Stimulated activated CD4-positive, alpha-beta T cell treated with anti-CD3 and anti-CD28 coated beads, Interleukin-2, amount 100 ng/mL, for 48 hours (primary cell): ENCODE results near the gene UBAP1L.
"Not testable (repeated sequence)": the region's sequence is repeated elsewhere in the genome, so short reads cannot be mapped to it uniquely, and the experiment has no call there.

Experiments used
- DNase-seq, 2 donors: peaks; one replicate each; pipeline ENCODE4 v3.0.0-alpha.2; 2020

Gene UBAP1L

DNA sequence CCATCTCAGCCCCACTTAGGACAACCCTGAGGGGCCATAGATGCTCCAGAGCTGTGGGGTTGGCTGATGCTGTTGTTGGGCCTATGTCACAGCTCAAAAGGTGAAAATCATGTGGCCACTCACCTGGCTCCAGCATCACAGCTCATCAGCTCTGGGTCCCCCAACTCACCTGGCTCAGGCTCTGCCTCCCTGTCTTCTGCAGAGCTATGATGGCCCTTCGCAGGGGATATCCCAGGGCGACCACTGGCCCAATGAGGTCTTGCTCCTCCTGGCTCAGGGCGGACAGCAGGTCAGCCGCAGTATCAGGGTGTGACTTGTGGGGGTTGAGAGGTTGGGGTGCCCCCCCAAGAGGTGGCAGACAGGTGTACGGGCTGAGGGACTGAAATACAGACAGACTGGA is 15.7 kb downstream of the UBAP1L start:
- DNase-seq, result no peak

DNA sequence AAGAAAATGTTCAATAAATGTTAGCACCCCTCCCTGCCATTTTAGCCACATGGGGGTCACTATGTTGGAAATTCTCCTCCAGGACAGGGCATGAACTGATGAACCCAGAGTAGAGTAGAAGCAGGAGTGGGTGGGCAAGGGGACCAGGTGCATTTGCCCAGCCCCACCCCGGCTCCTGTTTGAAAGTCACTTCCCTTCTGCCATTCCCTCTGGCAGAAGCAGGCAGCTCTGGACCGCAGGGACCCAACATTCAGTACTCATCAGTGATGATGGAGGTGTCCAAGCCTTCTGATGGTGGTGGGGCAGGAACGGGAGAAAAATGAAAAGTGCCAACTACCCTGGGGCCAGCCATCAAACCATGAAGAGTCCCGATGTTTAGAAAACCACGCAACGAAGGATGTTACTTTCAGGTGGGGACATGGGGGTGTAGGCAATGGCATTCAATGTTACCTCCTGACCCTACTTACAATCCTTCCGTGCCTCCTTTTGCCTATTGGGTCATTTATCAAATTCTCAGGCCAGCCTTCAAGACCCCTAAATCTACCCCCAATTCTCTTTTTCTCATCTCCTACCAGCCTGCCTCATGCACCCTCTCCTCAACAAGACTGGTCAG is 17.2 kb downstream of the UBAP1L start:
- DNase-seq, result no peak

DNA sequence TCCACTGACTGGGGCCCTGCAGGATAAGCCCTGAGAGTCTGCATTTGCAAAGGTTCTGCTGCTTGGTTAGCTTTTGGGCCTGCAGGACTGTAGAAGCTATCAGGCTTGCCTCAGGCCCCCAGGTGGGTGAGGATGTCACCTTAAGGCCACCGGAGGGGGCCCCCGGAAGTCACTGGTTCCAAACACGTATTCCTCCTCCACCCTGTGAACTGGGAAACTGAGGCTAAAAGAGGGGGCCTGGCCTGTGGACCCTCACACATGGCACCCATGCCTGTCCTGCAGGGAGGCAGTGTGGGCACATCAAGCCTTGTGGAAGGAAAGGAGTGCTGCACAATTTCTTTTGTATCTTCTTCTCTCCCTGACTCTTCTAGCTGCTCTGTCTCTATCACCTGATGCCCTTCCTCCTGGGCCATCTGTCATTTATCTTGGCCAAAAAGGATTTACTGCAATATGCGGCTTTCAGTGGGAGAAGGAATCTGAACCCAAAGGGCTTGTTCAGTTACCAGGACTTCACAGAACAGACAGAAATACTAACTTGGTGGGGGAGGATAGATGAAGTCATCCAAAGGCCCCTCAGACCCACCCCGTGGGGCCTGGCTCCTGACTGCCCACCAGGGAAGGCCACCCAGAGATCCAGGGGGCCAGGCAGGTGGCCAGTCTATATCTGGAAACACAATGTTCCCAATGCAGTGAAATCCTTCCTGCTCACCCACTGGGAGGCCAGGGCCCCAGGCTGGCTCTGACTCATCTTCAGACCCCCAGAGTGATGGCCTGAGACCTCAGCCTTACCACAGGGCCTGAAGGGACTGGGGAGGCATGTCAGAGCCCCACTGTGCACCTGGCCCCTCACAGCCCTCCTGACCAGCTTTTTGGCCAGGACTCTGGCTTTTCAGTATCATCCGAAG is 18.3 kb downstream of the UBAP1L start:
- no peak for DNase-seq

DNA sequence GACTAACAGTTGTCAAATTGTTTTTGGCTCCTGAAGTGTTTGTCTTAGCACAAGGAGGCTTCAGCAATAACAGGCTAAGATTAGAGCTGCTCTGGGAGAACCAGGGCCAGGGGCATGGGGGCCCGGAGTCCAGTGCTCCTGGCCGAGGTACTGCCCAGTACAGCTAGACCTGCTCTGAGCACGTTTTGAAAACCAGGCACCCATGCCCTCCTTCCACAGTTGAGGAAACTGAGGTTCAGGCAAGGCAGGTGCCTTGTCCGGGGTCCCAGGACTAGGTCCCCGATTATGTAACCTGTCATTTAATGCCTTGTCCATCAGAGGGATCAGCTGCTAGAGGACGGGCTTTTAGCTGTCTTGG is 19.3 kb downstream of the UBAP1L start:
- no peak for DNase-seq

DNA sequence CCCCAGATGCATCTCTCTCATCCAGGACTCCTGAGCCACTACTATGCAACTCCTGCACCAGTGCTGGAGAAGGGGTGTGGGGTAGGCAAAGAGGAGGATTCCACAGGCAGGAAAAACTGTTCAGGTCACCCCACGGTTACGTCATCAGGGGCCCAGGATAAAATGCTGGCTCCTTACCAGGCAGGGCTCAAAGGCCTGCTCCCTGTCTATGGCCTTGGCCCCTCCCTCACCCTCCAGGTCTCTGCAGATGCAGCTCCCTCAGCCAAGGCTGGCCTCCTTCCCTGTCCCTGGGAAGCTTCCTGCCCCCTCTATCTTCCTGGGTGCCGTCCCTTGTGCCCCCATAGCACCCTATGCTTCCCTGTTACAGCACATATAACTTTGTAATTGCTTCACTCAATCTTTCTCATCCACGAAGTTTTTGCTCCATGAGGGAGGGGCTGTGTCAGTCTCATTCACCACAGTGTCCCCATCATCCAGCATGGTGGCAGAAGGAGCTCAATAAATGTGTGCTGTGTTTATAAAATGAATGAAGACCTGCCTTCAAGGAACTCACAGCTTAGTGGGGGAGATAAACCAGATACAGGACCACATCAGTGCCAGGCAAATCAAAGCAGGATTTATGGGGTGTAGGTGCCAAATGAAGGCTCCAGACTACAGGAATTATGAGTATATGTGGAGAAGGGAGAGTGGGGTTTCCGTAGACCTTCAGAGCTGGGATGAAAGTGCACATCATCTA is 19.8 kb downstream of the UBAP1L start:
- no peak for DNase-seq

DNA sequence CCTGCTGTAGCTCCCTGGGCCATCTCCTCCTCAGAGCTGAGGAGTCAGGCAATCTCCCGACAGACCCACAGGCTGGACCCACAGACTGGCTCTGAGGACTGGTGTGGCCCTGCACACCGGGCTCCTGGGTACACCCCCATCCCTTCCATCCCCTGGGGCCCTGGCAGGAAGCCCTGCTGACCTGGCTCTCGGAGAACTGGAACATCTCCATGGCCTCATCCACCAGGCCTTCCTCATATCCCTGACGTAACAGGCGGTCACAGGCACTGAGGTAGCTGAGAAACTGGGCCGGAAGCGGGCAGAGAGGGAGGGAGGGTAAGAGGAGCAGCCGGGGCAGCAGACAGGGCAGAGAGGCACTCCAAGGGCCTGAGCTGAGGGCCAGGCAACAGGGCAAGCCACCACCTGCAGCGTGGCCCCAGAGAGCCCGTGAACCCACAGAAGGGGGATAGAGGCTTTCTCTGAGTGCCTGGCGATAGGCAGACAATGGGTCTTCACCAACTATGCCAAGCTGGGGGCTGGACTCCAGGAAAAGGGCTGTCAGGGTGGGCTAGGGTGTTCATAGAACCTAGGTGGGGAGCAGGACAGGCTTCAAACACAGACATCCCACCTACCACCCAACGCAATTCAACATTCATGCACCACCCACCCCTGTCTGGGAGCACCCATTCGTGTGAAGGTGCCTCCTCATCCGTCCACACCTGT is 20.6 kb downstream of the UBAP1L start:
- no peak for DNase-seq

DNA sequence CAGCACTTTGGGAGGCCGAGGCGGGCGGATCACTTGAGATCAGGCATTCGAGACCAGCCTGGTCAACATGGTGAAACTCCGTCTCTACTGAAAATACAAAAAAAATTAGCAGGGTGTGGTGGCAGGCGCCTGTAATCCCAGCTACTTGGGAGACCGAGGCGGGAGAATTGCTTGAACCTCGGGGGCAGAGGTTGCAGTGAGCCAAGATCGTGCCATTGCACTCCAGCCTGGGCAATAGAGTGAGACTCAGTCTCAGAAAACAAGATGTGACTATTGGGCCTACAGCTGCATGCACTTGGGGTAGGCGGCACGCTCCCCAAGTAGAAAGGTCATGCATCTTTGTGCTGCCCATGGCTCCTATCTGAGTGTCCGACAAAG is 21.2 kb downstream of the UBAP1L start:
- not testable (repeated sequence) for DNase-seq

DNA sequence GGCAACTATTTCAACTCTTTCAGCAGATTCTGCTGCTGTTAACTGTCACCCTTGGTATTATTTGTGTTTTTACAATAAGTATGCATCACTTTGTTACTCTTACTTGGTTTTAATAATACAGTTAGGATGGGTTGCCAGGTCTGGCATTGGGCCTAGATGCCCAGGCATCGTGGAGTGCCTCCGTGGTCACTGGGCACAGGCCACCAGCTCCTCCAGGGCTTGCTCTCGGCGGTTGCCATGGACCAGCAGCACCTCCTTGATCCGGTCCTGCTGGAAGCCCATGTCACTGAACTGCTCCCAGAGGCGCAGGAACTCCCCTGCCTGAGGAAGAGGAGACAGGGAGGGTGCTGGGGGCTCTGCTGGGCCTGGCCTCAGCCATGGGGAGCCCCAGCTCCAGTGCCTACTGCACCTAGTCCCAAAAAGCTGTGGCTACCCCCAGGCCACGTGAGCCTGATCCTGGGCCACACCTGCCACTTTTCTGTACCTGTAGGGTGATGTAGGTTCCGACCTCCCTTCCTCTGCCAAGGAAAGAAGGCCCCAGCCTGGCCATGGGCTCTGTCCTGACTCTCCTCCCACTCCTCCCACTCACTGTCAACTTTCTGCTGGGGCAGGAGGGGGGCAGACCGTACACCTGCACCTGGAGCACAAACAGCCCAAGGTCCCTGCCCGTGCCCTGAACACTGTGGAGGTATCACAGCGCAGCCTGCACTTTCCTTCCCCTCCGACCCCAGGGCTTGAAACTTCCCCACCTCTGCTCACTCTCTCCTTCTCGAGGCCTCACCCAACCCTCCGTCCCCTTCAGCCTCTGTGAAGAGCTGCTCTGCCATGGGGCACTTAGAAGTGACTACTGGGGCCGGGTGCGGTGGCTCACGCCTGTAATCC is 21.8 kb downstream of the UBAP1L start:
- DNase-seq, result no peak

DNA sequence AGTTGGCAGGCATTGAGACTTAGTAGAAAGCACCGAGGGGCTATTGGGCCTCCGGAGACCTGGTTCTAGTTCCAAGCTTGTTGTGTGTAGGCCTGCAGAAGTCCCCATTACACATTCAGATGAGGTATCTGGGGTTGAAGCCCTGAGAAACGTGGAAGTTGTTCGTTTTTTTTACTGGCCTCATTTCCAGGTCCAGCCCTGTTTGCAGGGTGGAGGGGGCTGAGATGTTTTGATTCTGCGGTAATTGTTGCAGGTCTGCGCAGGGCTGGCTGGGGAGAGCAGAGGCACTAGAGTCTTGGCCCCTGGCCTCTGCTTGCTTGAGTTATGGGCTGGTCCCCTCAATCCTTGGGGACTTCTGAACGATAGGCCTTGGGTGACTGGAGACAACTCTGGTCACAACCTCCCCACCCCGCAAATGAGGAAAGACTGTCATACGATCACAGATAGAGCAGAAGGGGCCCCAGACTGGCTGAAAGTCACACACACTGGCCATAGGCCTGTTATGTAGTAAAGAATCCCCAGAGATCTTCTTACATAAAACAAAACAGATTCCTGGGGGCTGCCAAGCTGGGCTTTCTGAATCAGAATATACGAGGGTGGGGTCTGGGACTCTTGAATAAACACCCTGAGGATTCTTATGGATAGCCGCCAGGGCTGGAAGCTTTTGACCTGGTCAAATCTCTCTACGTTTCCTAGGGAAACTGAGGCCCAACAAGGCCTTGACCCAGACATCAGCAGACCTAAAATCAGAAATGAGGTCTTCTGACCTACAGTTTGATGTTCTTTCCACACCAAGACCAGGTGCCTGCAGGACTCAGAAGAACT is 22.8 kb downstream of the UBAP1L start:
- no peak for DNase-seq

DNA sequence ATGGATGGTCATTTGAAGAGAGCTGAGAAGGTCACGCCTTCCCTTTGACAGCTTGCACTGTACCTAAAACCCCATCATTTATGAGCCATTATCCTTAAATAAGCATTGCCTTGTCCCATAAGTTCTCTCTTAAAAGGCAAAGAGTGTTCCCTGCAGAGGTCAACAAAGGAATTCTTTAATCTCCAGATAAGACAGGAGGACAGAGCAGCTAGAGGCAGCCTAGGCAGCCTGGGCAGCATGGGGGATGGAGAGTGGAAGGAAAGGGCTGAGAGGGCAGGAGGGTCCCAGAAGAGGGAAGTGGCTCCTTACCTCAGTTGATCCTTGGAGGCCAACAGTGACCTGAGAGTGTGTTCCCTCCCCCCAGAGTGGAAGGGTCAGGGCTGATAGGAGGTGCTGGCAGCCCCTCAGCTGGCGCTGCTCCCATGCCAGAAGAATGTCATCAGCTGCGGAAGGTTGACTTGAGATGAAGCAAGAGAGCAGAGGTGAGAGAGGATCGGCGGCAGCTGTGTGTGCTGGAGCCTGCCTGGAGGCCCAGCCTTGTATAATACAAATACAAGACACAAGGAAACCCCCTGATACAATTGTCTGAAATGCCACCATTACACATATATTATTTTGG is 25.7 kb downstream of the UBAP1L start:
- DNase-seq, result no peak

DNA sequence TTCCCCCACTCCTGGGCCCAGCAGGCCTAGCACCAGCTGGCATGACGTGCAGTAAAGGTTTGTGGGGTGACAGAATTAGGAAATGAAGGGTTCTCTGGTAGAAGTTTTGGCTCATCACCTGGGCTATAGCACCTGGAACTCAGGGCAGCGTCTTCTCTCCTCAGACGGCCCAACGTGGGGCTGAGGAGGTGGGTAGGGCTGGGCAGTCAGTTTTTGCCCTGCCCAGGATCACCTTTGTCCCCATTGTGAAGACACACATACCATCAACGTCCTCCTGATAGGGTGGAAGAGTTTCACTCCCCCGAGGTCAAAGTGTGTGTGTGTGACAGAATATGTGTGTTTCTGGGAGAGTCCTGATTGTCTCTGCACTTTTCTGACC is 26.4 kb downstream of the UBAP1L start:
- DNase-seq, result no peak

DNA sequence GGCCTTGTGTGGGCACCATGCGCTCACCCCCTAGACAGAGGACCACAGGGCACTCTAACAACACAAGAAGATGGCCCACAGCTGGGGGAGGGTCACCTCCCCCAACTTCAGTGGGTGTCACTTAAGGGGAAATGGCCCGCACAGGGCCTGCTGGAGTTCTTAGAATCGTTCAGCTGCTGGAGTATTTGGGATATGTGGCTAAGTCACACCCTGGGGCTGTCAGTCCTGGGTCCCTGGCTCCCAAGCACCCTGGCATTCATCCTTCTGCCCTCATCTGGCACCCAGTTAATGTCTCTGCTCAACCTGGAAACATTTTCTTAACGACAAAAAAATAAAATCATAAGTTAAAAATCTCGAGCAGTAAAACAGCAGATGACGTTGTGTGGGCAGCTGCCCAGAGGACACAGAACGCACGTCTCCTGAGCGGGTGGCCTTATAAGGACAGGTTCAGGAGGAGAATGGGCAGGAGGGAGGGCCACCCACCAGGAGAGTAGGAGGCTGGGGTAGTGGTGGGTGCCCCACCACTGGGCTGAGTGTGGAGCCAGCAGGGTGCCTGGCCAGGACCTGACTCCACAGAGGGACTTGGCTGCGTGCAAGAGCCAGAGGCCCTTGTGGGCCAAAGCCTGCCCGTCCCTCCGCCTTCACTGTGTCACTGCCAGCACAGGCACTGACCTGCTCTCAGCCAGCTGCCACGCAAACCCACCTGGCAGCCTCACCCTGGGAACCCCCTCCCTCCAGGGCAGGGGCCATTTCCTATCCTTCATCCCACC is 26.9 kb downstream of the UBAP1L start:
- DNase-seq, result no peak

DNA sequence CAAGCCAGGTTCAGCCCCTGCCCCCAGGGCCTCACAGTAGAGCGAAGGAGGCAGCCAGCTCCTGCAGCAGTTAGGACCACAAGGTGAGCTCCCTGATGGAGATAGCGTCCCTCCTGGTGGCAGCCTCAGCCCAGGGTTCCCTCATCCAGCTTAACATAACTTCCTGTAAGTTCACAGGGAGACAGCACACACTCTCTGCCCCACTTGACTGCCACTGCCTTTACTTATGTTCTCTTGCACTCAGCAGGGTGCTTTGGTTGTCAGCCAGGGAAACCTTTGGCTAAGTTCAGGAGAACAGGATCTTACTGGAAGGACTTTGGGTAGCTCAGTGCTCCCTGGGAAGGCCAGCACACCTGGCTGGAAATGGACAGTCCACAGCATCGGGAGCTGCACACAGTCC is 27.6 kb downstream of the UBAP1L start:
- DNase-seq, result no peak

DNA sequence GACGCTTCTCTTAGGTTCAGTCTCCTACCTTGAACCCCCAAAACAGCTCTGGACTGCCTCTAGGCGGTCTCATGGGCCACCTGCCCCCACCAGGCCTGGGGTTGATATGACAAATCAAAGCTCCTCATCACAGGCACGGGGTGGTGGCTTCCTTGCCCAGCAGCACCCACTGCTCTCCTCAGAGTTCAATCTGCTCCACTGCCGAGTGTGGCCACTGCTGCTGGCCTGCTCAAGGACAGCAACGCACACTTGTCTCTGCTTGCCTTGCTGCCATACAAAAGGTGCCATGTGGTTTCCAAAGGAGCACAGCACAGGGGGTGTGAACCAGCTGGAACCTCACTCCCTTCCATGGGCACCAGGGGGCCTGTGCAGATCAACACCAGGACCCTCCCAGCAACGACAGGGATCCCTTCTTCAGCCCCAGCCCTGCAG is 28.3 kb downstream of the UBAP1L start:
- DNase-seq, result no peak

DNA sequence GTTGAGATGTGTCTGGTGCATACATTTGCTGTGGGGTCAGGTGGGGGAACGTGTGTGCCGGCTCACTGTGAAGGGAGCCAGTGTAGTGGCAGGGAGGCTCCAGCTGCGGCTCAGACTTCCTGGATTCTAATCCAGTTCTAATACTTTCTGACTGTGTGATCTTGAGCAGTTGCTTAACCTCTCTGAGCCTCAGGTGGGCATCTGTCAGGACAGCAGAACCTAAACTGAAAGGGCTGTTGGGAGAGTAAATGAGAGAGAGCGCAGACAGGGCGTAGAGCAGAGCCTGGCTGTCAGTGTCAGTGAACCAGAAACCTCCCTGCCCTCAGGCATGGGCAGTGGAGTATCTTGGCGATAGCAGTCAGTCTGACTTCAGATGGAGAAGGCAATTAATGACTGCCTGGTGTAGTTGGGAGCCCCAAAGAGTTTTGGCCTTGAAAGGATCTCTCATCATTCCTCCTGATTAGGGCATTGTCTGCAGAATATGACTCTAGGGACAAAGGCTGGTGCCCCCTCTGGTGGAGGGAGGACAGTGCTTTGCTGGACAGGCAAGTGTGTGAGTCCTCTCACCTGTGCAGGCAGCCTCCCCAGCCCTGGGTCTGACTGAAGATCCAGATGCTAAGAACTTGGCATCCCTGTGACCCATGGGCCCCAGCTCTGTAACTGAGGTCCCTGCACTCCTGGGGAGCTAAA is 28.9 kb downstream of the UBAP1L start:
- no peak for DNase-seq

DNA sequence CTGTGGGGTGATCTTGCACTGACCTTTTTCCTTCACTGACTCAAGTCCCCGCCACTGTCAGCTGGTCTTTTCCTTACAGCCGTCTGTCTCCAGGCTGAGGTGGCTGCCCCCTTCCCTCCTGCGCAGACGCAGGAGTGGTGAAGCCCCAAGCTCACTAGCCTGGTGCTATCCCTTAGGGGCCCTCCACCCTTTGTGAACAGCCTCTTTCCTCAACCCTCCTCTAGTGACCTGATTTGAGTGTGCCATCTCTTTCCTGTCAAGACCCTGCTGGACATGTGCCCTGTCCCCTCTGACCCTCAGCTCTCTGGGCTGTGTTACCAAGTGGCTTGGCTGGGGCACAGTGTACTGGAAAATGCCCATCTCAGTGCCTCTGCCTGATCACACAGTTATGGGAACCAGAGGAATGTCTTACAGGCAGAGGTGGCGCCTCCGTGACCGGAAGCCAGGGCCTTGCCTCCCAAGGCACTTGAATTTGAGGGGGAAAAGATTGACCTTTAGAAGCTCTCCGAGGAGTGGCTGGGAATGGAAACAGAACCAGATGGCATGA is 29.7 kb downstream of the UBAP1L start:
- DNase-seq, result no peak

DNA sequence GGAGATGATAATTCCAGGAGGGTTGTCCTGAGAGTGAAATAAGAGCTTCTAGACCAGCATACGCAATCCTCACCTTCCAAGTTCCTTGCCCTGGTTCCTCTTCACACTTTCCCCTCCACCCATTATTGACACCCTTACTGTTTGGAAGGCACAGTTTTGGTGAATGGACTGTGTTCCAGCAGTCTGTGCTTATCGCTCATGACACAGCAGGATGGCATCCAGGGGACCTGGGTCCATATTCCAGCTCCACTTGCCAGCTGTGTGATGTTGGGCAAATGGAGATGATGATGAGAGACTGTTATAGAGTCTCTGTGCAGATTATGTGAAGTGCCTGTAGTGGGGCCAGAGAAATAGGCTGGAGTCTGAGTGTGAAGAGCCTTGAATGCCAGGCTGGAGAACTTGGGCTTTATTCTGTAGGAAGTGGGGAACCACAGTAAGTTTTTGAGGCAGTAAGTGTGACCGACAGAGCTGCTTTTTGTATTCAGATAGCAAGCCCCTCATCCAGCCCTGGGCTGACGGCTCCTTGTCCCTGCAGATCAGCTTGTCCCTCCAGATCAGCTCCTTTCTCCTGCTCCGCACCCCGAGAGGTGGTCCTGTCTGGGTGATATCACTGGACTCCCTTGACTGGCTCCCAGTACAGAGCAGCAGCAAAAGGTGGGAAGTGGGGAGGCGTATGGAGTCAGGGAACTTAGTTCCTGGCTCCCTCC is 30.3 kb downstream of the UBAP1L start:
- no peak for DNase-seq

DNA sequence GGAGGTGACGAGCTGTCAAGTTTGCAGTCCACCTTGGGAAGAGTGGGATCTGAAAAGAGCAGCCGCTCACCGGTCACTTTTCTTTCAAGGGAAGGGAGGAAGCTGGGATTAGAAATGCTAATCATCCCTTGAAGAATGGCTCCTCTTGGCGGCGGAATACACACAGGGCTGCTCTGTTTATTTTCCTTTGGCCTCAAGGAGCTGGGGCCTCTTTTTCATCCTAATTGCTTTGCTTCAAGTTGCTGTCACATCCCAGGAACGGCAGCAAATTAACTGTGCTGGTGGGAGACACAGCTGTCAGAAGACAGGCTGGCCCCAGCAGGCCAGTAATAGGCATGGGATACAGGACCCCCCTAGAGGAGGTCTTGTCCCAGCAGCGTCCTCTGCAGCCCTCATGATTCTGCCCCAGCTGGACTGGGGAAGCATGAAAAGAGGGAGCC is 31.7 kb downstream of the UBAP1L start:
- no peak for DNase-seq
